Stimulated activated CD4-positive, alpha-beta T cell treated with anti-CD3 and anti-CD28 coated beads, Interleukin-12 subunit alpha, Interleukin-12 subunit beta, amount 100 ng/mL, for 24 hours (primary cell): ENCODE data around the gene ALG10B.
A peak's percentile ranks its signal among the peaks of the same experiment; 100 is the strongest.
"Not testable (repeated sequence)": the region's sequence is repeated elsewhere in the genome, so short reads cannot be mapped to it uniquely, and the experiment has no call there.

Experiments
- DNase-seq, 2 experiments: peaks; one replicate each; pipeline ENCODE4 v3.0.0-alpha.2; 2020; ENCODE audit warnings: low read depth in 2 of 2

The ALG10B gene, protein sequence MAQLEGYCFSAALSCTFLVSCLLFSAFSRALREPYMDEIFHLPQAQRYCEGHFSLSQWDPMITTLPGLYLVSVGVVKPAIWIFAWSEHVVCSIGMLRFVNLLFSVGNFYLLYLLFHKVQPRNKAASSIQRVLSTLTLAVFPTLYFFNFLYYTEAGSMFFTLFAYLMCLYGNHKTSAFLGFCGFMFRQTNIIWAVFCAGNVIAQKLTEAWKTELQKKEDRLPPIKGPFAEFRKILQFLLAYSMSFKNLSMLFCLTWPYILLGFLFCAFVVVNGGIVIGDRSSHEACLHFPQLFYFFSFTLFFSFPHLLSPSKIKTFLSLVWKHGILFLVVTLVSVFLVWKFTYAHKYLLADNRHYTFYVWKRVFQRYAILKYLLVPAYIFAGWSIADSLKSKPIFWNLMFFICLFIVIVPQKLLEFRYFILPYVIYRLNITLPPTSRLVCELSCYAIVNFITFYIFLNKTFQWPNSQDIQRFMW

DNA sequence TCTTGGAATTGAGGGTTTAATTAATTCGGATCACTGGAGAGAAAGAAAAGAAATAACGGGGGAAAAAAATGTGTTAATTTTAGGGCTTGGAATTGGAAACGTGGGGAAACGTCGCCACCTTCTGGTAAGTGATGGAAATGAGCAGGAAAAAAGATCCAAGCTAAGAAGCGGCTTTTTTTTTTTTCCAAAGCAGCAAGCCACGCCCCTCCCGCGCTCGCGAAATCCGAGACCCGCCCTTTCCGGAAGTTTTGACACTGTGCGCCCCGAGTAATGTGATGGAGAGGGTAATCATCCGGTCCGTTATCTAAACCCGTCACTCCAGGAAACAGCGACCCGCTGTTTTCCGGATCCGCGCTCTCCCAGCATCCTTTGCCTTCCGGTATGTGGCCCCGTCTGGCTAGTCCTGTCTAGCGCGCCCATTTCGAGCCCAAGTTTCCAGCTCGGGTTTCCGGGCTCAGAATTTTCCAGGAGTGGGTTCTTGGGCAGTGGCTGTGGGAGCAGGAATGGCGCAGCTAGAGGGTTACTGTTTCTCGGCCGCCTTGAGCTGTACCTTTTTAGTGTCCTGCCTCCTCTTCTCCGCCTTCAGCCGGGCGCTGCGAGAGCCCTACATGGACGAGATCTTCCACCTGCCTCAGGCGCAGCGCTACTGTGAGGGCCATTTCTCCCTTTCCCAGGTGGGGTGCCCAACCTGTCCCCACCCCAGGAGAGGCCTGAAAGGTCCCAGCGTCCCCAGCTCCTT lies at the start of gene ALG10B:
ALG10B (plus strand) TSS at position 384 of the 739 bp plus-strand sequence; CDS start at position 504, 120 bp downstream.
- peak; percentile 83 to 87 for DNase-seq

DNA sequence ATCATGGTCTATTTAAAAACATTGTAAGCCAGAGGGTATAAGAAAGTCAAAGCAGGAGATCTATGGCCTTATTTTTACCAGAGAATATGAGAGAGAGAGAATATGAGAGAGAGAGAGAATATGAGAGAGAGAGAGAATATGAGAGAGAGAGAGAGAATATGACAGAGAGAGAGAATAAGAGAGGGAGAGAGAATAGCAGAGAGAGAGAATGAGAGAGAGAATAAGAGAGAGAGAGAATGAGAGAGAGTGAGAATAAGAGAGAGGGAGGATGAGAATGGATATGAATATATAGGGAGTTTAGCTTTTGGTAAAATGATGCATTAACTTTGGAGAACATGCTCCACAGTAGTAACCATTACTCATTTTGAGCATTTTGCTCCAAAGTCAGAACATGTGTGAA lies 48.0 kb upstream of the ALG10B start:
- no peak for DNase-seq

DNA sequence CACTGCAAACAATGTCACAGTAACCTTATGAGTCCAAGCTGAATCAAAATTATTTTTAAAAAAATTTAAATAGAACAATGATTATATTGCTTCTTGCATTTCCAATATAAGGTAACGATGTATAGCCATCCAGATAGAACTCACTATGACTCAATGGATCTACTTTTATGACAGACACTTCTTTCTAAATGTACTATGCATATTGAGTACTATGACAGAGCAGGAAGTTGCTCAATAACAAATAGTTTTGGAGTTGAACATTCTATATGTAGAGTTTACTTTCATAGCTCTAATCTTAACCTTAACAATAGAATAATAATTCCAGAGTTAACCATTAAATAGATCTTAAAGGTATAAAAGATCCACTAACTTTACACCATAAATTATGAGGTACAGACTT lies 46.7 kb upstream of the ALG10B start:
- DNase-seq: no peak

DNA sequence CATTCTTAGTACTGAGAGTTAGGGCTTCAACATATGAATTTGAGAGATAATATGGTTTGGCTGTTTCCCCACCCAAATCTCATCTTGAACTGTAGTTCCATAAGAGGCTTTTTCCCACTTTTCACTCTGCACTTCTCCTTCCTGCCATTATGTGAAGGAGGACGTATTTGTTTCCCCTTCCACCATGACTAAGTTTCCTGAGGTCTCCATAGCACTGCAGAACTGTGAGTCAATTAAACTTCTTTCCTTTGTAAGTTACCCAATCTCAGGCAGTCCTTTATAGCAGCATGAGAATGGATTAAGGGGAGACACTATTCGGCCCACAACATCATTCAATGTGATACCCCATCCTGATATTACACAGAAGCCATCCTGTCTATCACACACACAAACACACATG lies 36.8 kb upstream of the ALG10B start:
- DNase-seq: no peak

DNA sequence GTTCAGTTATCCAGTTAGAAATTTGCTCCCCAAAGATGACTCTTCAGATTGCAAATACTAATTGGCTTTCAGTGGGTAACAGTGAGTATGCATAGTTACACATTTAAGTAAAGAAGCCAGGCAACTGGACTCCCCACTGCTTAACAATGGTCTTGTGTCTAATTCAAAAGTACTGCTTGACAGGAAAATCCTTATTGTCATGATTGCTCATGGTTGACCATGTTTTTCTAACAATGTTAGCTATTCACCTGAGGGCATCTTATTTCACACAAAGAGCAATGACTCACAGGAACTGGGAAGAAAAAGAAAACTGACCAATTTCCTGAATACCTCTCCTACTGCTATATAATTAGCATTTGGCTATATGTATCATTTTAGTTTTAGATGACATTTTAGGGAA lies 33.7 kb upstream of the ALG10B start:
- DNase-seq: no peak

DNA sequence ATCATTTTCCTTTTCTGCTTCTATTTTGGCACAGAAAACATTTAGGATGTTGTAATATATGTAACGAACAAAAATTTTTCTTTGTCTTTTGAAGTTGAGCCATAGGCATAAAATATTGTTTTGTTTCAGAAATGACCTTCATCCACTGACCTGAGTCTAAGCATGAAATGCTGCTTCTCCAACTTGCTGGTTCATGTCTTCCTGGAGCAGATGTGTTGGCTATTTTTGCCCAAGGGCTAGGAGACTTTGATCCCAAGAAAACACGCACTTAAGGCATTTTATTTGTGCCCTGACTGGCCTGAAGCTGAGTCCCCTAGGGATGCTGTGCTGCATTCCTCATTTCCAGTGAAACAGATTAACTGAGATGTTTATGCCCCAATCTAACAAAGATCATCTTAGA lies 27.2 kb upstream of the ALG10B start:
- no peak for DNase-seq

DNA sequence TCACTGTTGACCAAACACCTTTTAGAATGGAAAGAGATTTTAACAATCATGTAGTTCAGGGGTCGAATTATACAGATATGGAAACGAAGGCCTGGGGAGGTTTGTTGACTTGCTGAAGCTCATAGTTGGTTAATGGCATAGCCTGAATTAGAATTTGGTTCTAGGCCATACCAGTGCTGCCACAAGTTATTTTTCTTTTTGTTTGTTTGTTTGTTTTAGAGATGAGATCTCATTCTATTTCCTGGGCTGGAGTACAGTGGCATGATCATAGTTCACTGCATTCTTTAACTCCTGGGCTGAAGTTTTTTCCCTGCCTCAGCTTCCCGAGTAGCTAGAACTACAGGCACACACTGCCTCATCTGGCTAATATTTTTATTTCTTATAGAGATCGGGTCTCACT lies 25.4 kb upstream of the ALG10B start:
- no peak for DNase-seq

DNA sequence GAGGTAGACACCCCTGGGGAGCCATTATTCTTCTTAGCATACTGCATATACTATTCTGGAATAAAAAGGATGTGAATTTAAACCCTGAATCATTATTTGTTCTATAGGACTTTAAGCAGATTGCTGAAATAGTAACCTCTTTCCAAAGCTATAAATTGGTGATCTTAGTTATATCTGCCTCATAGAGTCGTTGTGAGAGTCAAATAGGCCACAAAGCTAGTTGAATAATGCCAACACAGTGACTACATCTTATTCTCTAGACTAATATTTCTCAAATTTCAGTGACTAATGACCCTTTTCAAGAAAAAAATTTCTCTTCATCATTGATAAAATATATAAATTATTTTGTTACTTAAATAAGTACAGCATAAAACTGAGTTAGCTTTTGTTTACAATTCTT lies 13.6 kb upstream of the ALG10B start:
- not testable (repeated sequence) for DNase-seq

DNA sequence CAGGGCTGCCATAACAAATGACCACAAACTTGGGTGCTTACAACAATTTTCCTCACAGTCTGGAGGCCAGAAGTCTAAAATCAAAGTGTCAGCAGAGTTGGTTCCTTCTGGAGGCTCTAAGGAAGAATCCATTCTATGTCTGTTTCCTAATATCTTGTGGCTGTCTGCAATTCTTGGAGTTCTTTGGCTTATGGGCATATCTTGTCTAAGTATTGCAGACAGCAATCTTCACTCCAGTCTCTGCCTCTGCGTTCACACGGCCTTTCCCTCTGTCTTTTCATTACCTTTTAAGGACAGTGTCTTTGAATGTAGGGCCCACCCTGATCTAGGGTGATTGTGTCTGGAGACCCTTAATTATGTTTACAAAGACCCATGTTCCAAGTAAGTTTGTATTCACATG lies 5.4 kb downstream of the ALG10B start:
- DNase-seq: not testable (repeated sequence)

DNA sequence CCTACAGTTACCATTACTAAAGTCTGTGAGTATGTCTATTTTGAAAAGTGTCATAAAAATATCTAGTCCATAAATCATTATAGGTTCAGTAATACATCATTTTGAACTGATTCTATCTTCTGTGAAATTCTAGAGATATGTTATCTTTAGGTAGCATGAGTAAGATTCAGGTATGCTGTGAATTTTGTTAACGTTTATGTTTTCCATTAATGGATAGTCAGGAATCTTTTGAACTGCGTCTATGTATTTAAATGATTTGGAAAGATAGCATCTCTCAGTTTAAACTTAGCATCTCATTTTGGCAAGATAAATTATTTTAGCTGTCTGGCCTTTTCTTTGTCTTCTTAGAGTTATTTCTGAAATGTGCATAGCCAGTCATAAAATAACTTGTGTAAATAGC lies 8.3 kb downstream of the ALG10B start:
- DNase-seq: no peak

DNA sequence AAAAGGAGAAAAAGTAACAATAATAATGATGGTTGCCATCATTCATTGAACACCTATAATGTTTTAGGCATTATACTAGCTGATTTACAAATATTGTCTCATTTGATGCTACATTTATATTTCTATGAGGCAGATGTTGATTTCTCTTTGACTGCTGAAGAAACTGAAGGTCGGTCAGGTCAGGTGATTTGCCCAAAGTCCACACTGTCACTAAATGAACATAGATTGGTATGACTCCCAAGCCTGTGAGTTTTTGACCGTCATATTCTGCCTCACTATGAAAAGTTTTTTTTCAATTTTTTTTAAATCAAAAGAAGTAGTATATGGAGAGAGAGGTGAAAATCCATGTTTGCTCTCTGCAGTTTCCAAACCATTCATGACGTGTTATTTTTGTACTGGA lies 10.8 kb downstream of the ALG10B start:
- DNase-seq: no peak

DNA sequence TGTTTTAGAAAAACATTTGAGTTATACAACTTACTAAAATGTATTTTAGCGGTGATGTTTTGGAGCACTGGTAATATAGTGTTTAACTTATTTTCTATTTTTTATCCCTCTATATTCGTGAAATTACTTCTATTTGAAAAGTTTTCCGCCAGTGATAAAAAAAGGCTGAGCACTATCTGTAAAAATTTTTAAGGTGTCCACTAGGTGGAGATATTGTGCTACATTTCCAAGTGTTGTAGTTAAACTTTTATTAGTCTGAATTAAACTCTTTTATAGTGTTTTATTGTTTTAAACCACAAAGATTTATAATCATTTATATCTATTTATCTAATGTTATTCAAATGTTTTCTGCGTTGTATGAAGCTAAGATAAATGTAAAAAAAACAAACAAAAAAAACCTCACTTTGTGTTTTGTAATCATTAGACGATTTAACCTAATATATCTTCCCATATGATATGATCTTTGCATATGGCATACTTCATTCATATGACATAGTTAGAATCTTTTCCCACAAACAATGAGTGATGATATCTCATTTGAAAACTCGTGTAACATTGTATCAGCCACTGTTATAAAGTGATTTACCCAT lies 11.8 kb downstream of the ALG10B start:
- DNase-seq: no peak

DNA sequence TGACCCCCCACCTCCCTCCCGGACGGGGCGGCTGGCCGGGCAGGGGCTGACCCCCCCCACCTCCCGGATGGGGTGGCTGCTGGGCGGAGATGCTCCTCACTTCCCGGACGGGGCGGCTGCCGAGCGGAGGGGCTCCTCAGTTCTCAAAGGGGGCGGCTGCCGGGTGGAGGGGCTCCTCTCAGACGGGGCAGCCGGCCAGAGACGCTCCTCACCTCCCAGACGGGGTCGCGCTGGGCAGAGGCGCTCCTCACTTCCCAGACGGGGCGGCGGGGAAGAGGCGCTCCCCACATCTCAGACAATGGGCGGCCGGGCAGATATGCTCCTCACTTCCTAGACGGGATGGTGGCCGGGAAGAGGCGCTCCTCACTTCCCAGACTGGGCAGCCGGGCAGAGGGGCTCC lies 13.8 kb downstream of the ALG10B start:
- not testable (repeated sequence) for DNase-seq

DNA sequence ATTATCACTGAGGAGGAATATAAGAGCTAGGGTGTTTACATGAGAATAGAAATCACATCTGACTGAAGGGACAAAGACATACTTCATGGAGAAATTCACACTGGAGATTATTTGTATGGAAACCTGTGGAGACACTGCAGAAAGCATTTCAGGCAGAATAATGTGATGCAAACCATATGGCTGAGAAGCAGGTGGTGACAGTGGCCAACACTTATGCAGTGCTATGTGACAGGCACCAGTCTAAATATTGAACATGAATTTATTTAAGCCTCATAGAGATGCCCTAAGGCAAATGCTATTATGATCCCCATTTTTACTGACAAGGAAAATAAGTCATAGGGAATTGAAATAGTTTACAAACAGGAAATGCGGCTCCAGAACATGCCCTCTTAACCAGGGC lies 16.2 kb downstream of the ALG10B start:
- DNase-seq: no peak

DNA sequence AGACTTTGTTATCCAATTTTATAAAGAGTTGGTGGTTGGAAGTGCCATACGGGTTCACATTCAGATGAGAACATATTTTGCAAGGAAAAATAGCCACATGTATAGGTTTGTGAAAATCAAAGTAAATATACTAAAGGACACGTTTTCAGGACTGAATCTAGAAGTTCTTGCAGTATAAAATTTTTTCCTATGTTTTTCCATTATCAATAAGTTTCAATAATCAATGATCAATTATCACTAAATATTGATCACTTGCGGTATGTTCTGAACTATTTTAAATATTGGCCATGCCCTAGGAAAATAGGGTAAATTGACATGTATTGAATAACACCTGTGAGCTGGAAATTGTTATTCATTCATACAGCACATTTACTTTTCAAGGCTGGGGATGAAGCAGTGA lies 25.9 kb downstream of the ALG10B start:
- no peak for DNase-seq

DNA sequence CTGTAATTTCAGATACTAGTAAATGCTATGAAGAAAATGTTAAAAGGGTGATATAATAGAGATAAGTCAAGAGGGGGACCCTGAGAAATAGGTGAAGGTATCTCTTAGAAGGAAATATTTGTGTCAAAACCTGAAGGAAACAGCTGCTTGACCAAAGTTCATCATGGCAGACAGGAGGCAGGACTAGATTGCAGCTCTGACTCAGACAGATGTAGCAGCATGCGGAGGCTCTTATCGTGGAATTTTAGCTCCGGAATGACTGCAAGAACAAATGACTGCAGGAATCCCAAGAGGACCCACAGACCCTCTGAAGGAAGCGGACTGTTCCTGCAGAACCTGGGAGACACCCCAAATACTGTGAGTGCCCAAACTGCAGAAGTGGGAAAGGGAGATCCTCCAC lies 26.7 kb downstream of the ALG10B start:
- not testable (repeated sequence) for DNase-seq

DNA sequence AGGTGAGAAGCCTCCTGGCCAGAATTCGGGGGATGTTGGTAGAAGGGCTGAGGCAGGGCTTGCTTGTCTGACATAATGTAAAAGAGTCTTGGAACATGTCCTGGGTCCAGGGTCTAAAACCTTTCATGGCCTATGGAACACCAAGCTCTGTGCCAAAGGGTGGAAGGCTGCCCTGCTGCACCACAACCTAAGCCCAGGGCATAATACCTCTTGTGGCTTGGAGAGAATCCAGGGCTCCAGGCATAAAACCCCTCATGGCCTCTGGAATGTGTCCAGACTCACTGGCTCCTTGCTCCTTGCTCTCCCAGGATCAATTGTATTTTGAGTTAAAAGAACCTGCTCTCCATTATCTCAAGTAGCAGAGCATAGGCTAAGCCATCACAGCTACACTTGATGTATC lies 27.3 kb downstream of the ALG10B start:
- DNase-seq: not testable (repeated sequence)

DNA sequence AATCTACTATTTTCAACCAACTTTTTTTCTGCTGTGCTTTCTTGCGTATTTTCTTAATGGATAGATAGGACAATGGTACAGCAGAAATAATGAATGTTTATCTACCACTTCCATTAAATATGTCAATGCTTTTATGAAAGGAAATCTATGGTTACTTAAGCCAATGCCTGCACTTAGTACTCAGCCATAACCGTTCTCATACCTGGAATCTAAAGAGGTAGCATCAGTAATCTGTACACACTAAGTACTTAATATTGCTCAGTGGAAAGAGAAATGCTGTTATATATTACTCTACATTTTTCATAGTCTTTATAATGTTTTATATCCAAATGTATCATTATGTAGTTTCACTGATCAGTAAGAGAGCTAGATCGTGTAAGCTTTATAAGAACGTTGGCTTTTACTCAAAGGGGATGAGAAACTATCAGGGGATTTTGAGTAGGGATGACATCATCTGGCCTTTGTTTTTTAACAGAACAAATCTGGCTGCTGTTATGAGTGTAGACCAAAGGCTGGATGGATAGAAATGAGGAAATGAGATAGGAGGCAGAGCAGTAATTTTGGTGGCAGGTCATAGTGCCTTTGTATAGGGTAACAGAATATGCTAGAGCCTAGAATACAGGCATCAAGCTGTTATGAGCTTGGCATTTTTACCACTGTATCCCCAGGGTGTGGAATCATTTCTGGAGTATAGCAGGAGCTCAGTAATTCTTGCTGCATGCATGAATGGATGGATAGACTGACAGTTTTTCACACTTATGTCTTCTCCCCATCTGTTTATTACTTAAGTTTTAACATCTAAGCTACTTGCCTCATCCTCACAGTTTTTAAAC lies 34.0 kb downstream of the ALG10B start:
- no peak for DNase-seq

DNA sequence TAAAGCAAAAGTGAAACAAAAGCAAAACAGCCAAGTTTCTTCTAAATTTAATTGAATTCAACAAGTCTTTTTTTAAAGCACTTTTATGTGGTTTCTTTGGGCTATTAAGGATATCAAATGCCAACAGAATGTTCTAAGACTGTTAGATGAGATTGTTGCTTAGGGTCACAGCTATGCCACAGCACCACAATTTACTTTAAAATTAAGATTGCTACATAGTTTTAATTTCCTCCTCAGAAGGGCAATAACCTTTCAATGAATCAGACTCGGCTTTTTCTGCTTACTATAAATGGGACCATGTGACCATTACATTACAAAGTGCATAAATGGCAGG lies 34.6 kb downstream of the ALG10B start:
- not testable (repeated sequence) for DNase-seq

DNA sequence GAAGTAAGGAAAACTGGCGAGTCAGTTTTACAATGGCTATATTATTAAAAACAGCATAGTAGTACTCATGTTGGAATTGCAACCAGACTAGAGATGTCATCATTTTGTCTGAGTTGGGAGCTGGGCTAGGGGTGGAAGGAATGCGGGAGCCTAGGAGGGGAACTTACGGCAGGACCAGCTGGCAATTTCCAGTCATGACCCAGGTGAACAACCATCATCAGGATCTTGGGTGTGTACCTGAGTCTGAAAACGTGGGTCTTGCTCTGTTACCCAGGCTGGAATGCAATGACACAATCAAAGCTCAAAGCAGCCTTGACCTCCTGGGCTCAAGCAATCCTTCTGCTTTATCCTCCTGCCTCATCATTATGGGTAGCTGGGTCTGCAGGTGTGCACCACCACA lies 50.9 kb downstream of the ALG10B start:
- no peak for DNase-seq

DNA sequence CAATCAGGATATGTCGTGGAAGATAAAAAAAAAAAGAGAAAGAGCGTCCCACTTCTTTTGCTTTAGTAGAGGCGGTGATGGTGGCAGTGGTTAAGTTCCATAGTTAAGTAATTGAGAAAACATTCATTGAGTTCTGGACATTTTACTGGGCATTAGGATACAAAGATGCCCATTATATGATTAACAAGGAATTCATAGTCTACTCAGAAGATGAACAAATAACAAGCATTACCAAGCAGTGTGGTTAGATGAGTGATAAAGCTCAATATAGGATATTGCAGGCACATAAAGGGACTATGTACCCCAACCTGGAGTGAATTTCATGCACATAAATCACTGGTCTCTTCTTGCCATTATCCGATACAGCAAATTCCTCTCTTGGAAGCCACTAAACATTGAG lies 53.7 kb downstream of the ALG10B start:
- no peak for DNase-seq

DNA sequence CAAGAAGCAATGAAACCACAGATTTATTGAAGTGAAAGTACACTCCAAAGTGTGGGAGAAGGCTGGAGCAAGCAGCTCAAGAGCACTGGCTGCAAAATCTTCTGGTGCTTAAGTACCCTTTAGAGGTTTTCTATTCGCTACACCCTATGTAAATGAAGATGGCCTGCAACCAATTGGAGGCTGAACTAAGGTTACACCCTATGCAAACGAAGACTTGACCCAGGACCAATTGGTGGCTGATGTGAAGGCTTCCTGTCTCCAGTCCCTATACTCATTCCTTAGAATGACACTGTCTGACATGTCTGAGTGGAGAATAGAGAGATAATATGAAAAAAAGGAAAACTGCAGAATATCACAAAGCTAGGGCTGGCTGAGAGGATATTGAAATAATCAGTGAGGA lies 57.2 kb downstream of the ALG10B start:
- no peak for DNase-seq
